ENCODE measurements around the gene ANKH.

DNA sequence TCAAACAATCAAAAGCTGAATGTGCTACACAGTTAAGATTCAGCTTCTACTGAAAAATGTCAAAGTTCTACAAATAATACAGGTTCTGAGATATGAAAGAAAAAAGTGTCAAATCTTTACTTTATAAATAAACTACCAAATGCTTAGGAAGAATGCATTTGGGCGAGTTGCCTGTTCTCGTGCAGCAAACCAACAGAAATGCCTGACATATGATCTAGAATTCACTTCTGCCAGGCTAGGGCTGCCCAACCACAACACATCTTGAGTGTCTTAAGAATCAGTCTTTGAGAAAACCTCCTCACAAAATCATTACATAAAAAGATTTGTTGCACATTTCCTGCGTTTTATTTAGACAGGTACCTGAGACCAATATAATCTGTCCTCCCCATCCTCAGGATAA, 42.2 kb downstream of the ANKH start:
- TF ChIP-seq EZH2 (IDR thresholded peaks at IDR 0.05) (no peak), POLR2AphosphoS5 (IDR thresholded peaks at IDR 0.05; ENCODE audit: borderline replicate concordance, low read depth, low read length) (no peak)

Data from SK-N-MC (cell line).